Mucosa of descending colon (tissue), 3 donors: ENCODE measurements around the gene JAGN1. TPM values are rescaled to one million over a fixed set of nuclear protein-coding genes. Genes with fewer than 3 reads are reported as not detected.

Experiments used
- ATAC-seq: fragments of 200-7000 bp; cut with Tn5 transposase; one replicate; pipeline ENCODE4 v1.9.1; 2020; ENCODE audit warnings: mild to moderate bottlenecking, moderate library complexity
- DNase-seq, 3 donors: peaks; one replicate each; pipeline ENCODE4 v3.0.0-alpha.2; 2020
- H3K36me3 ChIP-seq: fragments of 200-600 bp; one replicate; pipeline ENCODE4 v1.8.0; 2021; ENCODE audit warnings: low read depth, mild to moderate bottlenecking
- H3K4me1 ChIP-seq: fragments of 200-600 bp; one replicate; pipeline ENCODE4 v1.8.0; 2021; ENCODE audit warnings: low read depth, mild to moderate bottlenecking
- H3K4me3 ChIP-seq: fragments of 200-600 bp; one replicate; pipeline ENCODE4 v1.8.0; 2021; ENCODE audit warnings: mild to moderate bottlenecking
- H3K9me3 ChIP-seq: fragments of 200-600 bp; one replicate; pipeline ENCODE4 v1.8.0; 2021; ENCODE audit warnings: mild to moderate bottlenecking
- intact Hi-C, 2 donors: fragments of 100-400 bp; cut with DNase I in 1 of 2; cut with micrococcal nuclease in 1 of 2; formaldehyde crosslinking; loops; one replicate each; pipeline versions ENCODE4 v1.11.0 to v1.11.1; 2022; cut with DNase I, micrococcal nuclease
- total RNA-seq, 3 donors: library from RNA; stranded (reverse); fragmentation: NEBNext Ultra II Directional in 2 of 3; extraction: Animal tissue kit (Norgen Biotek cat#: 25700) in 2 of 3; gene quantifications; one replicate each; pipeline versions ENCODE4 v1.2.1 to v1.2.4, GENCODE V29; 2021 to 2023
- TF ChIP-seq, protein P1 (sequence below): fragments of 200-600 bp; IDR thresholded peaks from one replicate; pipeline ENCODE4 v1.8.0; 2022; ENCODE audit warnings: antibody characterized with exemption, mild to moderate bottlenecking
- donor health status: DM: no; HTN: no; CAD: no; lungs with moderate emphysema.
- donor health status: DM: no; HTN: no; CAD: no.
- donor health status: DM: no; HTN: yes; CAD: no.

Gene JAGN1
- total RNA-seq, 3 donors from 2014 or later = 29.6 to 41.5 (median 36.6) TPM

DNA sequence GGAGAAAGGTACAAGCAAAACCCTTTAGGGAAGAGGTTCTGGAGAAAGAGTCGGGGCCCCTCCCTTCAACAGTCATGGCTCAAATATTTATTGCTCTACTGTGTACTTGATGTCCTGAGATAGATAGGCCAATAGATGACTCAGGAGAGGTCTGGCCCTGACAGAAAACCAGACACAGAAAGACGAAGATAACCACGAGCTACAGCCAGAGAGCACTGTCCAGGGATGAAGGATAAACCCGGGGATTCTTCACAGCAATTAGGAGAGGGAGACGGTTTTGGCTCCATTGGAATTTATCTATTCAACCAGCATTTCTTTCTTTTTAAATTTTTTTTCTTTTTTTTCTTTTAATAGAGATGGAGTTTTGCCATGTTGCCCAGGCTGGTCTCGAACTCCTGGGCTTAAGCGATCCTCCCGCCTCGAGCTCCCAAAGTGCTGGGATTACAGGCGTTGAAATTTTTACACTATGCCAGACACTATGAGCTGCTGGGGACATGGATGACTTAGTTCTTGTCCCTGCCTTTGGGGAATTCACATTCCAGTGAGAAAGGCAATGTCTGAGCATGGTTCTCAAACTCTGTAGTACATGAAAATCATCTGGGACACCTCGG is 5.8 kb upstream of the JAGN1 start:
- DNase-seq = peak in 1 of 3 donors; percentile 35
- Histone ChIP-seq H3K36me3 (no peaks in the 10 kb centered on the region), H3K9me3 (no peaks in the 10 kb centered on the region), H3K4me3 (no peak overlapping the region), H3K4me1 (no peaks in the 10 kb centered on the region)
- intact Hi-C loops = no loop called here
- peak; percentile 98 for ATAC-seq
- TF ChIP-seq, protein P1, sequence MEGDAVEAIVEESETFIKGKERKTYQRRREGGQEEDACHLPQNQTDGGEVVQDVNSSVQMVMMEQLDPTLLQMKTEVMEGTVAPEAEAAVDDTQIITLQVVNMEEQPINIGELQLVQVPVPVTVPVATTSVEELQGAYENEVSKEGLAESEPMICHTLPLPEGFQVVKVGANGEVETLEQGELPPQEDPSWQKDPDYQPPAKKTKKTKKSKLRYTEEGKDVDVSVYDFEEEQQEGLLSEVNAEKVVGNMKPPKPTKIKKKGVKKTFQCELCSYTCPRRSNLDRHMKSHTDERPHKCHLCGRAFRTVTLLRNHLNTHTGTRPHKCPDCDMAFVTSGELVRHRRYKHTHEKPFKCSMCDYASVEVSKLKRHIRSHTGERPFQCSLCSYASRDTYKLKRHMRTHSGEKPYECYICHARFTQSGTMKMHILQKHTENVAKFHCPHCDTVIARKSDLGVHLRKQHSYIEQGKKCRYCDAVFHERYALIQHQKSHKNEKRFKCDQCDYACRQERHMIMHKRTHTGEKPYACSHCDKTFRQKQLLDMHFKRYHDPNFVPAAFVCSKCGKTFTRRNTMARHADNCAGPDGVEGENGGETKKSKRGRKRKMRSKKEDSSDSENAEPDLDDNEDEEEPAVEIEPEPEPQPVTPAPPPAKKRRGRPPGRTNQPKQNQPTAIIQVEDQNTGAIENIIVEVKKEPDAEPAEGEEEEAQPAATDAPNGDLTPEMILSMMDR = no peak

DNA sequence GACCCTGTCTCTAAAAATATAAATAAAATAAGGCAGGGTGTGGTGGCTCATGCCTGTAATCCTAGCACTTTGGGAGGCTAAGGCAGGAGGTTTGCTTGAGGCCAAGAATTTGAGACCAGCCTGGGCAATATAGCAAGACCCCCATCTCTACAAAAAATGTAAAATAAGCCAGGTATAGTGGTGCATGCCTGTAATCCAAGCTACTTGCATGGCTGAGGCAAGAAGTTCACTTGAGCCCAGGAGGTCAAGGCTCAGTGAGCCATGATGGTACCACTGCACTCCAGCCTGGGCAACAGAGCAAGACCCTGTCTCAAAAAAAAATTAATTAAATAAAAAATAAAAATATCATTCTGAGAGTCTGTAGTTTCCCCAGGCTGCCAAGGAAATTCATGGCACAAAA is 4.1 kb upstream of the JAGN1 start:
- Histone ChIP-seq H3K4me1 (peaks cover 7% of the 10 kb centered on the region), H3K9me3 (no peaks in the 10 kb centered on the region), H3K4me3 (no peak overlapping the region), H3K36me3 (no peaks in the 10 kb centered on the region)
- intact Hi-C loops = no loop called here
- ATAC-seq (no peak), DNase-seq (no peak)
- TF ChIP-seq, protein P1 = no peak

DNA sequence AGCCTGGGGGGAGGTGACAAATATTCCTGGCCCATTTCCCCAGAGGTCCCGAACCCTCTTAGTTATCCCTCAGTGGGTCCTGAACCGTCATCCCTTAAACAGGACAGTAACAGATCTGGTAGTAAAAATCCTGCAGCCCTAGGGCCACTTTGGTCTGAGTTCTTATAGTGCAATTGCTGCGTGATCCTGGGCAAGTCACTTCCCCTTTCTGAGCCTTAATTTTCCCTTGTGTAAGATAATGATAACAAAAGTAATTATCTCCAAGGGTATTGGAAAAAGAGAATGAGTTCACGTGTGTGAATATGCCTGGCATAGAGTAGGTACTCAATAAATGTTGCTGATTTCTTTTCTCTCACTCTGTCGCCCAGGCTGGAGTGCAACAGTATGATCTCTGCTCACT is 2.9 kb upstream of the JAGN1 start:
- no peaks in the 10 kb centered on the region for H3K36me3 ChIP-seq
- no peak overlapping the region for H3K4me3 ChIP-seq
- no peaks in the 10 kb centered on the region for H3K9me3 ChIP-seq
- TF ChIP-seq, protein P1 = no peak
- no peak for DNase-seq
- H3K4me1 ChIP-seq = peaks cover 14% of the 10 kb centered on the region
- intact Hi-C loops = no loop called here
- no peak for ATAC-seq

DNA sequence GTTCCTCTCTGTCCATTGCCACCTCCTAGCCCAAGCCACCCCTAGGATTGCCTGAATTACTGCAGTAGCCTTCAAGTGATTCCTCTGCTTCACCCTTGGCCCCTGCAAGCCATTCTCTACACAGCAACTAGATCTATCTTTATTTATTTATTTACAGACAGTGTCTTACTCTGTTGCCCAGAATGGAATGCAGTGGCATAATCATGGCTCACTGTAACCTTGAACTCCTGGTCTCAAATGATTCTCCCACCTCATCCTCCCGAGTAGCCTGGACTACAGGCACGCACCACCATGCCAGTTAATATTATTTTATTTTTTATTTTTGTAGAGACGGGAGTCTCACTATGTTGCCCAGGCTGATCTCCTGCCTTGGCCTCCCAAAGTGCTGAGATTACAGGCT is 1.9 kb upstream of the JAGN1 start:
- Histone ChIP-seq H3K36me3 (no peaks in the 10 kb centered on the region), H3K4me3 (no peak overlapping the region), H3K9me3 (no peaks in the 10 kb centered on the region), H3K4me1 (peaks cover 14% of the 10 kb centered on the region)
- TF ChIP-seq, protein P1 = no peak
- no peak for DNase-seq
- no peak for ATAC-seq
- intact Hi-C loops = no loop called here

DNA sequence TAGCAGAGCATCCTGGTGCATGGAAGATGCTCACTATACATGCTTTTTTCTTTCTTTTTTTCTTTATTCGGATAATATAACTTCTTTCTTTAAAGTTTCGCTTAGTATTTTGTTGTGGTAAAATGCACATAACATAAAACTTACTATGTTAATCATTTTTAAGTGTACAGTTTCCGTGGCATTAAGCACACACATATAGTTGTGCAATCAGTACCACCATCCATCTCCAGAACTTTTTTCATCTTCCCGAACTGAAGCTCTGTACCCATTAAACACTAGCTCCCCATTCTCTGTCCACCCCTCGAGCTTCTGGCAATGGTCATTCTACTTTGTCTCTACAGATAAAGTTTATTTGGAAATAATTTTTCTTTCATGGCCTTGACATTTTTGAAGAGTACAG is 1.0 kb upstream of the JAGN1 start:
- Histone ChIP-seq H3K36me3 (no peaks in the 10 kb centered on the region), H3K4me1 (peaks cover 22% of the 10 kb centered on the region), H3K4me3 (no peak overlapping the region), H3K9me3 (no peaks in the 10 kb centered on the region)
- intact Hi-C loops = no loop called here
- TF ChIP-seq, protein P1 = no peak
- DNase-seq (no peak), ATAC-seq (no peak)

DNA sequence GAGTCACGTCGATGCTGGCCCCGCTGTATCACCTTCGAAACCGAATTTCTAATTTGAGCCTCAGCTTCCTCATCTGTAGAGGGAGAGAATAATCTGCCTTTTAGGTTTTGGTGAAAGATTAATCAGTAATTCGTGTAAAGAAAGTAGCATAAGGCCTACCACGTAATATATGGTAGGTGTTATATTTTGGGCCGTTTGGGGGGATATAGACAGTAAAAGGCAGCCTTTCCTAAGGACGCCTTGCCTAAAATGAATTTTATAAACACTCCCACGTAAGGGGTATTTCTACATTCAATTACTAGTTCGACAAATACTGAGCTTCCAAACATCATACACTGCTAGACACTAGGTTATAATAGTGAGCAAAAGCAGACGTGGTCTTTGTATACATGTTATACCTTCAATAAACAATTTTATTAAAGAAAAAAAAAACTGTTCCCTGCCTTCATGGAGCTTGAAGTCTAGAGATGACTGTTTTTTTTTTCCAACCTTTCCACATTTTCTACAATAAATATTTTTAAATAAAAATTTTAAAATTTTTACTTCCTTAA is 737 bp downstream of the JAGN1 start:
- ATAC-seq = no peak
- Histone ChIP-seq H3K4me1 (peaks cover 33% of the 10 kb centered on the region), H3K9me3 (no peaks in the 10 kb centered on the region), H3K36me3 (no peaks in the 10 kb centered on the region), H3K4me3 (peak overlapping the region; percentile 96)
- intact Hi-C loops = no loop called here
- DNase-seq = no peak
- TF ChIP-seq, protein P1 = no peak
